Choroid plexus epithelial cell (primary cell): ENCODE results near the gene PVR.

Experiments used
- DNase-seq: peaks from one replicate; pipeline ENCODE4 v3.0.0-alpha.2; 2010; ENCODE audit warnings: low read depth
- H3K4me3 ChIP-seq: 2 replicates; pipeline ENCODE4 v1.5.1; 2011; ENCODE audit warnings: low read depth, mild to moderate bottlenecking, control low read depth, low read length, moderate library complexity
- CTCF ChIP-seq: conservative IDR thresholded peaks from 2 replicates; pipeline ENCODE4 v1.5.1; 2011; ENCODE audit warnings: low read depth, mild to moderate bottlenecking, control low read depth, inconsistent platforms, low read length, moderate library complexity

PVR gene

GRCh38 chr19:44689290-44690130, 45.8 kb downstream of the PVR start:
- TF ChIP-seq CTCF, result peak; percentile 94
- peak; percentile 80 for DNase-seq
- H3K4me3 ChIP-seq, result no peak overlapping the region

DNA sequence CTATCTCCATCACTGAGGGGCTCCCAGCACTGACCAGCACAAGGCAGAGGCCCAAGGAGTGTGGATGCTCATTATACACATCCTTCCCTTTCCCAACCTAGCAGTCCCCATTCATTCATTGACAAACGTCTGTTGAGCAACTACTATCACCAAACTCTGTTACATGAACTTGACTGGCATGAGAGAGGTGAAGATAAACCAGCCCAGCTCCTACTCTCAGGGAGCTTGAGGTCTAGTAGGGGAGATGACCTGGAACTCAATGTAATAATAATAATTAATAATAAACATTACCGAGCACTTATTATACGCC, 46.4 kb downstream of the PVR start:
- H3K4me3 ChIP-seq, result no peak overlapping the region
- no peak for TF ChIP-seq CTCF
- DNase-seq, result no peak

- TF ChIP-seq CTCF, result no peak
- H3K4me3 ChIP-seq, result no peak overlapping the region
- no peak for DNase-seq
Observed at GRCh38 chr19:44692379-44692721, 48.6 kb downstream of the PVR start.

DNA sequence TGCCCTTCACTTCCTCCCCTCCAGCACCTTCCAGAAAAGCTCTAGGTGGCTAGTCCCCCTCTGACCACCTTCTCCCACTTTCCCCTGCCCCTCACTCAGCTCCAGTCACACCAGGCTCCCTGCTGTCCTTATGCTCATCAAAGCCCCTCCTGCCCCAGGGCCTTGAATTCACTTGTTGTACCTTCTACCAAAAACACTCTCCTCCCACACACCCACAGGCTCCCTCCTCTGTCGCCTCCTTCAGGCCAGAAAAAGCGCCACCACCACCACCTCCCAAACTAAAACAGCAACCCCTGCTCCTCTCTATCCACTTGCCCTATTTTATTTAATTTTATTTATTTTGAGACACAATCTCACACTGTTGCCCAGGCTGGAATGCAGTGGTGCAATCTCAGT, 50.5 kb downstream of the PVR start:
- TF ChIP-seq CTCF, result peak; percentile 49
- no peak for DNase-seq
- H3K4me3 ChIP-seq, result no peak overlapping the region

- no peak for TF ChIP-seq CTCF
- H3K4me3 ChIP-seq, result no peak overlapping the region
- DNase-seq, result peak; percentile 8
Observed at GRCh38 chr19:44696939-44697669, 53.4 kb downstream of the PVR start.

GRCh38 chr19:44697670-44698034, 53.9 kb downstream of the PVR start:
- DNase-seq, result no peak
- no peak for TF ChIP-seq CTCF
- no peak overlapping the region for H3K4me3 ChIP-seq
